ENCODE data around the gene CCDC40. TPM values are rescaled to one million over a fixed set of nuclear protein-coding genes. Genes with fewer than 3 reads are reported as not detected.

The CCDC40 gene
- total and polyA plus RNA-seq, 2 of the 13 experiments (the other 11 are each of a cell fraction or from before 2014, with no cell fraction given), result 4.1 to 5.5 TPM

DNA sequence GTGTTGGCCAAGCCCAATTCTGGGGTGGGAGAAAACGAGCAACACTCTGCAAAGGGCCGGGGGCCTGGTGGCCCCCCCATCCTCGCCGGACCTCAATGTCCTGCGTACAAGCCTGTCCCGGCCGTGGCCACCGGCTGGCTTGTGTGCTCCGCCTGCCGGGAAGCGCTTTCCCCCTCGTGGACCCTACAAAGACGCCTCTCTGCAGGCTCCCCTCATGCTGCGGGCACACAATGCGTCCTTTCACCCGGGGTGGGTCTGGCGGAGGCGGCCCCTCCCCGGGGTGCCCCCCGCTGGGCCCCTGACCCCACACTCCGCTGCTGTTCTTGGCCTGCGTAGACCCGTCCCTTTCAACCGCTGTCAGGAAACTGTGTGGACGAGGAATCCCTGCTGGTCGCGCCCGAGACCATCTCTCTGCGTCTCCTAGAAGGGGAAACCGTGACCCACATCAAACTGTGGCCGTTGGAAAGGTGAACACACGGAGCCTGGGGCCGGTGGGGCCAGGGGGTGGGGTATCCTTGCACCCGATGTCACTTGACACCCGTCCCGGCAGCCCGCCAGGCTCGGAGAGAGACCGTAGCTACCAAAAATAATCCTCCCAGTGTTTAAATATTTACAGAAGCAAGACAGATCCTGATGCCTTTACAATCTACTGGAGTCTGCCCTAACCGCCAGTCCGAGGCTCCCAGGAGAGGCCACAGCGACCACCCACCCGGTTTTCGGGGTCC is 44.4 kb upstream of the CCDC40 start (continued):
- 0 out of 2 replicates have a peak, but pooled peaks have one; percentile 17 for TF ChIP-seq HOXA9 (CRISPR knock-in tag; IDR thresholded peaks at IDR 0.05; ENCODE audit: borderline replicate concordance)
- peak; percentile 68; the same call in 1 of the 2 replicates for TF ChIP-seq ZNF724P (CRISPR knock-in tag; IDR thresholded peaks at IDR 0.05; ENCODE audit: borderline replicate concordance)
- TF ChIP-seq ZBTB8A (CRISPR knock-in tag; IDR thresholded peaks at IDR 0.05; ENCODE audit: borderline replicate concordance, low read depth), result 0 out of 2 replicates have a peak, but pooled peaks have one; percentile 63
- 0 out of 2 replicates have a peak, but pooled peaks have one; percentile 56 for TF ChIP-seq ZNF552 (CRISPR knock-in tag; IDR thresholded peaks at IDR 0.05; ENCODE audit: borderline replicate concordance)
- no peak for TF ChIP-seq ZNF781 (CRISPR knock-in tag; IDR thresholded peaks at IDR 0.05; ENCODE audit: borderline replicate concordance, not compliant biosample characterization)
- no peak for TF ChIP-seq ARNT (IDR thresholded peaks at IDR 0.05)
- TF ChIP-seq, protein P1, sequence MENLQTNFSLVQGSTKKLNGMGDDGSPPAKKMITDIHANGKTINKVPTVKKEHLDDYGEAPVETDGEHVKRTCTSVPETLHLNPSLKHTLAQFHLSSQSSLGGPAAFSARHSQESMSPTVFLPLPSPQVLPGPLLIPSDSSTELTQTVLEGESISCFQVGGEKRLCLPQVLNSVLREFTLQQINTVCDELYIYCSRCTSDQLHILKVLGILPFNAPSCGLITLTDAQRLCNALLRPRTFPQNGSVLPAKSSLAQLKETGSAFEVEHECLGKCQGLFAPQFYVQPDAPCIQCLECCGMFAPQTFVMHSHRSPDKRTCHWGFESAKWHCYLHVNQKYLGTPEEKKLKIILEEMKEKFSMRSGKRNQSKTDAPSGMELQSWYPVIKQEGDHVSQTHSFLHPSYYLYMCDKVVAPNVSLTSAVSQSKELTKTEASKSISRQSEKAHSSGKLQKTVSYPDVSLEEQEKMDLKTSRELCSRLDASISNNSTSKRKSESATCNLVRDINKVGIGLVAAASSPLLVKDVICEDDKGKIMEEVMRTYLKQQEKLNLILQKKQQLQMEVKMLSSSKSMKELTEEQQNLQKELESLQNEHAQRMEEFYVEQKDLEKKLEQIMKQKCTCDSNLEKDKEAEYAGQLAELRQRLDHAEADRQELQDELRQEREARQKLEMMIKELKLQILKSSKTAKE (CRISPR knock-in tag; IDR thresholded peaks at IDR 0.05; ENCODE audit: borderline replicate concordance), result peak; percentile 75
- no peak; the same call in none of the 2 replicates for TF ChIP-seq HOXA3 (CRISPR knock-in tag; IDR thresholded peaks at IDR 0.05)
- peak; percentile 98 for TF ChIP-seq SIX4 (CRISPR knock-in tag; IDR thresholded peaks at IDR 0.05)
- TF ChIP-seq ZFX (CRISPR knock-in tag; IDR thresholded peaks at IDR 0.05; ENCODE audit: low read depth), result peak; percentile 48
- no peak for TF ChIP-seq RFXAP (CRISPR knock-in tag; IDR thresholded peaks at IDR 0.05; ENCODE audit: borderline replicate concordance)
- peak; percentile 10 for TF ChIP-seq TBL1XR1 (IDR thresholded peaks at IDR 0.05; ENCODE audit: borderline replicate concordance, low read length, partially characterized antibody)
- peak; percentile 40; the same call in 1 of the 2 replicates for TF ChIP-seq SATB2 (CRISPR knock-in tag; IDR thresholded peaks at IDR 0.05)
- TF ChIP-seq, protein P2, sequence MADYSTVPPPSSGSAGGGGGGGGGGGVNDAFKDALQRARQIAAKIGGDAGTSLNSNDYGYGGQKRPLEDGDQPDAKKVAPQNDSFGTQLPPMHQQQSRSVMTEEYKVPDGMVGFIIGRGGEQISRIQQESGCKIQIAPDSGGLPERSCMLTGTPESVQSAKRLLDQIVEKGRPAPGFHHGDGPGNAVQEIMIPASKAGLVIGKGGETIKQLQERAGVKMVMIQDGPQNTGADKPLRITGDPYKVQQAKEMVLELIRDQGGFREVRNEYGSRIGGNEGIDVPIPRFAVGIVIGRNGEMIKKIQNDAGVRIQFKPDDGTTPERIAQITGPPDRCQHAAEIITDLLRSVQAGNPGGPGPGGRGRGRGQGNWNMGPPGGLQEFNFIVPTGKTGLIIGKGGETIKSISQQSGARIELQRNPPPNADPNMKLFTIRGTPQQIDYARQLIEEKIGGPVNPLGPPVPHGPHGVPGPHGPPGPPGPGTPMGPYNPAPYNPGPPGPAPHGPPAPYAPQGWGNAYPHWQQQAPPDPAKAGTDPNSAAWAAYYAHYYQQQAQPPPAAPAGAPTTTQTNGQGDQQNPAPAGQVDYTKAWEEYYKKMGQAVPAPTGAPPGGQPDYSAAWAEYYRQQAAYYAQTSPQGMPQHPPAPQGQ (CRISPR knock-in tag; IDR thresholded peaks at IDR 0.05; ENCODE audit: borderline replicate concordance), result no peak
- TF ChIP-seq HMG20A (CRISPR knock-in tag; IDR thresholded peaks at IDR 0.05; ENCODE audit: borderline replicate concordance), result peak; percentile 42; the same call in 1 of the 2 replicates
- TF ChIP-seq, protein P3, sequence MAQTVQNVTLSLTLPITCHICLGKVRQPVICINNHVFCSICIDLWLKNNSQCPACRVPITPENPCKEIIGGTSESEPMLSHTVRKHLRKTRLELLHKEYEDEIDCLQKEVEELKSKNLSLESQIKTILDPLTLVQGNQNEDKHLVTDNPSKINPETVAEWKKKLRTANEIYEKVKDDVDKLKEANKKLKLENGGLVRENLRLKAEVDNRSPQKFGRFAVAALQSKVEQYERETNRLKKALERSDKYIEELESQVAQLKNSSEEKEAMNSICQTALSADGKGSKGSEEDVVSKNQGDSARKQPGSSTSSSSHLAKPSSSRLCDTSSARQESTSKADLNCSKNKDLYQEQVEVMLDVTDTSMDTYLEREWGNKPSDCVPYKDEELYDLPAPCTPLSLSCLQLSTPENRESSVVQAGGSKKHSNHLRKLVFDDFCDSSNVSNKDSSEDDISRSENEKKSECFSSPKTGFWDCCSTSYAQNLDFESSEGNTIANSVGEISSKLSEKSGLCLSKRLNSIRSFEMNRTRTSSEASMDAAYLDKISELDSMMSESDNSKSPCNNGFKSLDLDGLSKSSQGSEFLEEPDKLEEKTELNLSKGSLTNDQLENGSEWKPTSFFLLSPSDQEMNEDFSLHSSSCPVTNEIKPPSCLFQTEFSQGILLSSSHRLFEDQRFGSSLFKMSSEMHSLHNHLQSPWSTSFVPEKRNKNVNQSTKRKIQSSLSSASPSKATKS (CRISPR knock-in tag; IDR thresholded peaks at IDR 0.05), result no peak
- TF ChIP-seq, protein P4, sequence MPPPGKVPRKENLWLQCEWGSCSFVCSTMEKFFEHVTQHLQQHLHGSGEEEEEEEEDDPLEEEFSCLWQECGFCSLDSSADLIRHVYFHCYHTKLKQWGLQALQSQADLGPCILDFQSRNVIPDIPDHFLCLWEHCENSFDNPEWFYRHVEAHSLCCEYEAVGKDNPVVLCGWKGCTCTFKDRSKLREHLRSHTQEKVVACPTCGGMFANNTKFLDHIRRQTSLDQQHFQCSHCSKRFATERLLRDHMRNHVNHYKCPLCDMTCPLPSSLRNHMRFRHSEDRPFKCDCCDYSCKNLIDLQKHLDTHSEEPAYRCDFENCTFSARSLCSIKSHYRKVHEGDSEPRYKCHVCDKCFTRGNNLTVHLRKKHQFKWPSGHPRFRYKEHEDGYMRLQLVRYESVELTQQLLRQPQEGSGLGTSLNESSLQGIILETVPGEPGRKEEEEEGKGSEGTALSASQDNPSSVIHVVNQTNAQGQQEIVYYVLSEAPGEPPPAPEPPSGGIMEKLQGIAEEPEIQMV (CRISPR knock-in tag; IDR thresholded peaks at IDR 0.05; ENCODE audit: low read depth), result 0 out of 2 replicates have a peak, but pooled peaks have one; percentile 17
- peak; percentile 92; the same call in 1 of the 2 replicates for TF ChIP-seq AHR (CRISPR knock-in tag; IDR thresholded peaks at IDR 0.05)
- TF ChIP-seq FOXA1 (IDR thresholded peaks at IDR 0.05), result no peak
- TF ChIP-seq FOXA1 (CRISPR knock-in tag; IDR thresholded peaks at IDR 0.05), result peak; percentile 73
- no peak for TF ChIP-seq RFX3 (CRISPR knock-in tag; IDR thresholded peaks at IDR 0.05)
- no peak for TF ChIP-seq ZNF44 (CRISPR knock-in tag; IDR thresholded peaks at IDR 0.05)
